HG02571 (cell line): ENCODE results near the gene PFAS.
"Not testable (repeated sequence)": the region's sequence is repeated elsewhere in the genome, so short reads cannot be mapped to it uniquely, and the experiment has no call there.

Source experiments
- ATAC-seq: cut with Tn5 transposase; IDR thresholded peaks from one replicate; pipeline ENCODE4 v1.9.1; 2021; ENCODE audit warnings: mild to moderate bottlenecking, moderate library complexity; ENCODE audit not compliant: unreplicated experiment

The PFAS gene

DNA sequence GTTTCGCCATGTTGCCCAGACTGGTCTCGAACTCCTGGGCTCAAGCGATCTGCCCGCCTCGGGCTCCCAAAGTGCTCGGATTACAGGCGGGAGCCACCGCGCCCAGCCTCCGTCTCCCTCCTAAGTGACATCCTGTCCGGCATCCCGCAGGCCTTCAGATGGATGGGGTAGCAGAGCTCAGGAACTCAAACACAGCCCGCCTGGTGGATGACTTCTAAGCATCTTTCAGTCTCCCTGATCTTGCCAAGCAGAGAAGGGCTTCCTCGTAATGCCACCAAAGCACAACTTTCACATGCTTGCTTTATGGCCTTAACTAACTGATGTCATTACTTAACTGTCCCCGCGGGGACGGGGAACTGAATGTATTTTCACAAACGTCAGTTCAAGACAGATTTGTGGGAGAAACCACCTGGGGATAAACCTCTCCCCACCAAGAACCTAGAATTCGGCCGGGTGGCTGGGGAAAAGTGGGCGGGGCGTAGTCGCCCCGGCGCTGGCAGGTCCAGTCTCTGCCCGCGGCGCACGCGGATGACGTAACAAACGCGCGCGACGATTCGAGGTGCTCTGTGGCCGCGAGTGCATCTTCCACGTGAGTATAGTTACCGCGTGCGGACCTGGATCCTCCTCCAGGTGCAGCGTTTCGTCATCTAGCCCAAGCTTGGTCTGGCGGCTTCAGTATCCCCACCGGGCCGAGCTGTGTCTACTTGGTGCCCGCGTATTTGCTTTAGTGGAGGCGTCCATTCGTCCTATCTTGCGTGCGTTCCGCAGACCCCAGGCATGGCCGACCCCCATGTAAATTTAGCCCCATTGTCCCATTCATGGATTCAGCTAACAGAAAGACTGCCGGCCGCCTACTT is at the start of gene PFAS:
Gene PFAS, plus strand, starts transcription at position 539 of the 857 bp plus-strand sequence. CDS start 4,649 bp downstream, outside the sequence.
- peak; percentile 44 for ATAC-seq

DNA sequence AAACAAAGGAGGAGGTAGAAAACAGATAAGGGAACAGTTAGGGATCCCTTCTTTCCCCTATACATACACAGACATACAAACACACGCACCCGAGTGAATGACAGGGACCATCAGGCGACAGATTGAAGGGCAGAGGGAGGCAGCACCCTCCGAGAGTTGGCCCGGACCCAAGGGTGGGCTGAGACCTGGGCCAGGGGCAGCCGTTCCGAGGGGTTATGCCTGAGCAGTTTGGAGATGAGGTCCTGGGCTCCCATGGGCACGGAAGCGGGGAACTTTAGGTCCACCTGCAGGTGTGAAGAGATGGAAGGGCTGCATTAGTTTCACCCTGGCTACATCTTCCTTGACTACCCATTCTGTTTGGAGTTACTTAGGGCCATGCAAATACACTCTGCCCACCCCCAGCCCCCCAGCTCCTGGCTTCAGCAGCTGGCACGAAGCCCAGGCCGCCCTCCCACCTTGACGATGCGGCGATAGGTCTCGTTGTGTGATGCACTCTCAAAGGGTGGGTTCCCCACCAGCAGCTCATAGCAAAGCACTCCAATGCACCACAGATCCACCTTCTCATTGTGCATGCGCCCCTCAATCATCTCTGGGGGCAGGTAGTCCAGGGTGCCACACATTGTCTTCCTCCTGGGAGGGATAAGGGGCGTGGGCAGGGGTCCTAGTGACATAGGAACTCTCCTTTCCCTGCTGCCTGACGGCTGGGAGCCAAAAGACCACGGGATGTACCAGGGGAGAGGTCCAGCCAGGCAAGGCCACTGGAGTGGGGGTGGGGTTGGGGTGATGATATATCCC is 44.1 kb upstream of the PFAS start:
- no peak for ATAC-seq

DNA sequence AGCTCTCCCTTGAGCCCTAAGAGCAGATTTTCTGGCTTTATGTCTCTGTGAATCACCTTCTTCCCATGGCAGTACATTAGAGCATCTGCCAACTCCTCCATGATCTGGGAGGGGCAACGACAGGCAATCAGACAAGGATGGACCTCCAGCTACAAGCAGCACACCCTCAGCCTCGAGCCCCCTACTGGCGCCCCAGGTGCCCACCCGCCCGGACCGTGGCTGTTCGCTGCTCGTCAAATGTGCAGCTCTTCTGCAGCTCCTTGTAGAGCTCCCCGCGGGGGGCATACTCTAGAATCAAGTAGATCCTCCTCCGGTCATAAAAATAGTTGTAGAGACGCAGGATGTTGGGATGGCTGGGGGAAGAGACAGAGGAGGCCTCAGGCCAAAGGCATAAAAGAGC is 42.6 kb upstream of the PFAS start:
- ATAC-seq = no peak

DNA sequence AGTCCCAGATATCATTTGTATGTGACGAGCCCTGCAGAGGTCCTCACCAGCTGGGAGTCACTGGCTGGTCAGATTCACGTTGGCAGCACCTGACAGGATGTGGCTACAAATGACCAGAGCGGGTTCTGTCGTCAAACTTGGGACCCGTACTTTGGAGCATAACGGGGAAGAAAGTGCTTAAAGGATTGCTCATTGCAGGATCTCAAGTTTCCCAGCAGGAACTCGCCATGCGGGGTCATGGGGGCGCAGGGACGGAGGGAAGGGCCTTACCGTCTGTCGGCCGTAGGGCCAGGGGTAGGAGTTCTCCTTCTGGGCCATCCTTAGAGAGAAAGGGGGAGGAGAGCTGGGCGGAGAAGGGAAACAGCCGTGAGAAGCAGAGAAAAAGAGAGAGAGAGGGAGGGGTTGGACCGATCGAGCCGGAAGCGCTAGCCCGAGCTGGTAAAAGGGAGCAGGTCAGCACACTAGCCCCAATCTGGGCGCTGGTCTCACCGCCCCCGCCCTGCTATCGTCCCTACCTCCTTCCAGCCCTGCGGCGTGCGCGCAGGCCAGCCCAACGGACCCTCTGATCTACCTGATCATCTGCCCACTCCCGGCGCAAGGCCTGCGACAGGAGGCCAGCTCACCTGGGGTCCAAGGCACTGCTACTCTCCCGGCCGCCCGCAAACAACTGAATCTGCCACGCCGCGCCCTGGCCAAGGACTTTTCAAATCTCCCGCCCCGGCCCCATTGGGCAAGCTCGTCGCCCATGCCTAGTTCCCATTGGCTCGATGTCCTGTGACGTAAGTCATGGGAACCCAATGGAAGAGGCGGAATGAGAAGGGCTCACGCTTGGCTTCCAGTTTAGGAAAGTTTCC is 39.0 kb upstream of the PFAS start, which contains the start of gene AURKB:
Gene AURKB, minus strand, starts transcription at position 669 of the 854 bp plus-strand sequence. Its CDS starts 351 bp downstream, at position 318.
- ATAC-seq = peak; percentile 78

DNA sequence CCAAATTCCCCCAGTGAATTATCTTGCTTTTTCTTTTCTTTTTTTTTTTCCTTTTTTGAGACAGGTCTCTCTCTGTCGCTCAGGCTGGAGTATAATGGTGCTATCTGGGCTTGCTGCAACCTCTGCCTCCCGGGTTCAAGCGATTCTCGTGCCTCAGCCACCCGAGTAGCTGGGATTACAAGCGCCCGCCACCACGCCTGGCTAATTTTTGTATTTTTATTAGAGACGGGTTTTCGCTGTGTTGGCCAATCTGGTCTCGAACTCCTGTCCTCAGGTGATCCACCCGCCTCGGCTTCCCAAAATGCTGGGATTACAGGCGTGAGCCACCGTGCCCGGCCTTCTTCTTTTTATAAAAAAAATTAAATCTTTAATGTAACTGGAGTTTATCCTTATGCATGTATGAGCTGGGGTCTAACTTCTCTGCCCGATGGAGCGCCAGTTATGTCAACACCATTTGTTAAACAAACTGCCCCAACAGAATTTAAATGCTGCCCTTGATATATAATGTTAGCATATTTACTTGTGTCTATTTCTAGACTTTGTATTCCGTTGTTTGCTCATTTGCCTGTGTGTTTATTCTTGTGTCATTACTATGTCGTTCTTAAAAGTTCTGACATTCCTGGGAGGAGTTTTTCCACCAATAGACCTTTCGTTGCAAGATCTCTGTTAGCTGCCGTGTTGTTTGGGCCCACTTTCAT is 38.2 kb upstream of the PFAS start:
- ATAC-seq = no peak

DNA sequence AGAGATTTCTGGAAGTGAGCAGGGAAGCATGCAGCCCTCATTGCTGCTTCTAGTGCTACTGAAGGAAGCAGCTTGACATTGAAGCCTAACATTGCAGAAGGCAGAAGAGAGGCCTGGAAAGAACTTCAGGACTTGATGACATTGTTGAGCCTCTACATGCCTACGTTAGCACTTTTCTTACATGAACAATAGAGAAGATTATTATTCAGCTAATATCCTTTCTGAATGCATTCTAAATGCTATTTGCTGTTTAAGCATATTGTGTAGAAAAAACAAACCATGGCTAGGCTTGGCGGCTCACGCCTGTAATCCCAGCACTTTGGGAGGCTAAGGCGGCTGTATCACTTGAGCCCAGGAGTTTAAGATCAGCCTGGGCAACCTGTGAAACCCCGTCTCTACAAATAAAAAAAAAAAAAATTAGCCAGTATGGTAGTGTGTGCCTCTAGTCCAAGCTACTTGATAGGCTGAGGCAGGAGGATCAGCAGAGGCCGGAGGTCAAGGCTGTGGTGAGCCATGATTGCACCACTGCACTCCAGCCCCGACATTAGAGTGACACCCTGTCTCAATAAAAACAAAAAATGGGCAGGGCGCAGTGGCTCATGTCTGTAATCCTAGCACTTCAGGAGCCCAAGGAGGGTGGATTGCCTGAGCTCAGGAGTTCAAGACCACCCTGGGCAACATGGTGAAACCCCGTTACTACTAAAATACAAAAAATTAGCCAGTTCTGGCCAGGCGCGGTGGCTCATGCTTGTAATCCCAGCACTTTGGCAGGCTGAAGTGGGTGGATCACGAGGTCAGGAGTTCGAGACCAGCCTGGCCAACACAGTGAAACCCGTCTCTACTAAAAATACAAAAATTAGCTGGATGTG is 36.5 kb upstream of the PFAS start:
- no peak for ATAC-seq

DNA sequence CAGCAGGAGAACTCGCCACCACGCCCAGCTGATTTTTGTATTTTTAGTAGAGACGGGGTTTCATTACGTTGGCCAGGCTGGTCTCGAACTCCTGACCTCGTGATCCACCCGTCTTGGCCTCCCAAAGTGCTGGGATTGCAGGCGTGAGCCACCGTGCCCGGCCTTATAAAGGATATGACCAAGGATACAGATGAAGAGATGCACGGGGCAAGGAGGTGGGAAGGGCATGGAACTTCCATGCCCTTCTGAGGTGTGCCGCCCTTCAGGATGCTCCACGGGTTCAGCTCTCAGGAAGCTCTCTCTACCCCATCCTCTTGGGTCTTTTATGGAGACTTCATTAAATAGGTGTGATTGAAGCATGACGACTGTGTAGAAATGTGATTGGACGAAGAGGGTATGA is 35.1 kb upstream of the PFAS start:
- not testable (repeated sequence) for ATAC-seq

DNA sequence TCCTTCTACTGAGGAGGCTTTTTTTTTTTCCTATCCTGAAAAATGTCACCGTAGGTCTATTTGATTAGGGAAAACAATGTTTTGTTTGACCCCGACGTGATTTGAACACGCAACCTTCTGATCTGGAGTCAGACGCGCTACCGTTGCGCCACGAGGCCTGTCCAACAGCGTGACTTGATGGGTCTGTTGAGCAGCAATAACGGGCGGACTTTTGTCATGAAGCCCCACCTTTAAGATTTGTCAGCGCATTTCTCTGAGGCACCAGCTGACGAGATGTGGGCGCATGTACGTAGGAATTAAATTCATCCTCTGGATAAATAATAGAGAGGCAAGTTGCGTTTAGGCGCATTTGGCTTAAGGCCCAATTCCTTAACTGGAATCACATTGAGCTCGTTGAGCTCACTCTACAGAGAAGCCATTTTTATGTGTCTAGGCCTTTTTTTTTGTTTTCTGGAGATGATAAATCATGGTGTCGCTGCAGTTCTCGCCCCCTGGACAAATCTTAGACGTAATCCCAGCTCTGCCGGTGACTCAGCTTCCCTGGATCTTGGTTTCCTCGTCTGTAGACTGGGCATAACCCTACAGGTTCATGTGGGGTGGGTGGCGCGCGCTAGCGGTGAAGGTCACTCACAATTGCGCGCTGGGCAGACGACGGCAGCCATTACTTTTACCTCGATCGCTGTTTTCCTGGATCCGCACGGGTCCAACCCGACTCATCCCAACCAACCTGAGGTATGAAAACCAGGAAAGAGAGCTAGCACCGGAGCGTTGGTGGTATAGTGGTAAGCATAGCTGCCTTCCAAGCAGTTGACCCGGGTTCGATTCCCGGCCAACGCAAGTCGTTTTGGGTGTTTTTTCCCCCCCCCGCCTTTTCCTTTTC is 28.1 kb upstream of the PFAS start:
- no peak for ATAC-seq

- ATAC-seq = peak; percentile 35
Measured at GRCh38 chr17:8221663-8222379, 27.3 kb upstream of the PFAS start.

GRCh38 chr17:8222380-8222629 is 26.8 kb upstream of the PFAS start:
- ATAC-seq = peak; percentile 34

GRCh38 chr17:8222630-8223355 is 26.3 kb upstream of the PFAS start:
- ATAC-seq = peak; percentile 26

- no peak for ATAC-seq
Measured at GRCh38 chr17:8223356-8224126, 25.5 kb upstream of the PFAS start.

- no peak for ATAC-seq
Measured at GRCh38 chr17:8224891-8225812, 23.9 kb upstream of the PFAS start.

- ATAC-seq = no peak
Measured at GRCh38 chr17:8225813-8226535, 23.1 kb upstream of the PFAS start.
